ENCODE measurements around the gene MYL12A.

Gene MYL12A

DNA sequence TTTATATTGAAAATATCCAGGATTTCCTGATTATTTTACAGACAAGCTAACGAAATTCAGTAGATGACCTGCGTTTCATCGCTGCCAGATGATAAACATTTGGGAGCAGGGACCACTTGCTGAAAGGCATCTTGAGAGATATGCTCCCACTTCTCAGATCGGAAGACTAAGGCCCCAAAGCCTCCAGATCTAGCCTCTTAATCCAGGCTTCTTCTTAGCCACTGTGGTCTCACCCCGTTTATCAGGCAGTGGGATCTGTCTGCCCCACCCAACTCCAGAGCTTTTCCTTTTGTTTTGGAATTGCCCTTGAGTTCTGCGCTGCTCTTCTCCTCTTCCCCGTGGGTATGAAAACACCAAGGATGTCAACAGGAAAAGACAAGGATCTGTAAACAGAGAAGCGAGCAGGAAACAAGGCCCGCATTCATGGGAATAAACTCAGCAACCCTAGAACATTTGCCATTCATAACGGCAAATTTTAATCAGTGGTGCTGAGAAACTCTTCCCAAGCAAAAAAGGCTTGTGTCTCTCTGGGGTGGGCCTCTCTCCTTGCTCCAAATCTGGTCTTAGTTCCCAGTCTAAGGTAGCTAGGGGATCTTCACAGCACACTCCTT is 35.8 kb downstream of the MYL12A start:
- no peak for DNase-seq (ENCODE audit: low read depth)

DNA sequence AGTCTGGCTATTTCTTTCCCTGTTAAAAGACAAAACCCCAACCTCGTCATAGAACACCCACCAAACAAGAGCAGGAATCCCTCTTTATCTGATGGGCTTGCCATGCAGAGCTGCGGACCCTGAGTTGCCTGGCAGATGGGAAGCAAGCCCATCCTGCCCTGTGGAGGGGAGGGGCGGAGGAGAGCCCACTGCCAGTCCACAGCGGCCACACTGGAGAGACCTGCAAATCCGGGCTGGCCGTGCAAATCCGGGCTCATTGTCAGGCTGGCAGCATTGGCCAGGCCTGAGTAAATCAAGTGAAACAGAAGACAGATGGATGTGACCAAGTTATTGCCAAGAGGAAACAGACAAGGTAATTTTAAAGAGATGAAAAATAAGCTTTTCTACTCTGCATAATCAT is 36.3 kb downstream of the MYL12A start:
- no peak for DNase-seq (ENCODE audit: low read depth)

DNA sequence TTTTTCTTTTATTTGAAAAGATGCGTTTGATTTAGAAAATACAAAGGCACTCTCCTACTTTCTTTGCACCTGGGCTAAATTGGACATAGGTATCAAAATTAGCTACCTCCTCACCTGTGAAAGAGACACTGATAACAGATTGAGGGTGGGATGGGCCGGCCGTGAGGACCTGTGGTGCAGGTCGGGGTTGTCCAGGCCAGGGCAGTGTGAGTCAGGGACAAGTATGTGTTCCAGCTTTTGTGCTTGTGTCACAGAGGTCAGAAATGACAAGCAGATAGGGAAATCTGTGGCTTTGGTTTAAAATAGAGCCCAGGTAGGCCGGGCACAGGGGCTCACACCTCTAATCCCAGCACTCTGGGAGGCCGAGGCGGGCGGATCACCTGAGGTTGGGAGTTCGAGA is 36.9 kb downstream of the MYL12A start:
- no peak for DNase-seq (ENCODE audit: low read depth)

DNA sequence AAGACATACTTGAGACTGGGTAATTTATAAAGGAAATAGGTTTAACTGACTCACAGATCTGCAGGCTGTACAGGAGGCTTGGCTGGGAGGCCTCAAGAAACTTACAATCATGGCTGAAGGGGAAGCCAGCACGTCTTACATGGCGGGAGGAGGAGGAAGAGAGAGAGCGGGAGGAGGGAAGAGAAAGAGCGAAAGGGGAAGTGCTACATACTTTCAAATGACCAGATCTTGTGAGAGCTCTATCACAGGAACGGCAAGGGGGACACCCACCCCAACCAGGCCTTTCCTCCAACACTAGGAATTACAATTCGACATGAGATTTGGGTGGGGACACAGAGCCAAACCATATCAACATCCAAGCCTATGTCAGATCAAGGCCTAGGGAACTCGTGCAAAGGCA is 38.6 kb downstream of the MYL12A start:
- no peak for DNase-seq (ENCODE audit: low read depth)

DNA sequence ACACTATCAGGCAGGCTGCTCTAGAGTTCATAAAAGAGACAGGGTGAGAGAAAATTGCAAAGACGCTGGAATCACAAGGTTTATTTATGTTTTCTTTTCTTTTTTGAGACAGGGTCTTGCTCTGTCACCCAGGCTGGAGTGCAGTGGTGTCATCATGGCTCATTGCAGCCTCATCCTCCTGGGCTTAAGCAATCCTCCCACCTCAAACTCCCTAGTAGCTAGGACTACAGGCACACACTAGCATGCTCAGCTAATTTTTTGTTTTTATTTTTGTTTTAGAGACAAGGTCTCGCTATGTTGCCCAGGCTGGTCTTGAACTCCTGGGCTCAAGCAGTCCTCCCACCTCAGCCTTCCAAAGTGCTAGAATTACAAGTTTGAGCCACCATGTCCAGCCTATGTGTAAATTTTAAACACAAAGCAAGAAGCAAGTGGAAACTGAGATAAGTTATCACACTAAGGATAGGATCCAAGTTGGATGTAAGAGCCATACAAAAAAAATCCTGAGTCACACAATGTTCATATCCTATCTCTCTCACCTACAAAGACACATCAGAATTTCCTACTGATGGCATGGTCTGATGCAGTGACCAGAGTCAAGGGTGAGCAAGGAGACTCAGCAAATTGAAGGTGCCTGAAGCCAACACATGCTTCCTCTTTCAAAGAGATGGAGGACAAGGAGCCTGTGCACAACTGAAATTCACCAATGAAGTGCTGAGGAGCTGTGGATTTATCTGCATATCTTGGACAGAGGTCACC is 45.8 kb downstream of the MYL12A start:
- DNase-seq (ENCODE audit: low read depth): no peak

DNA sequence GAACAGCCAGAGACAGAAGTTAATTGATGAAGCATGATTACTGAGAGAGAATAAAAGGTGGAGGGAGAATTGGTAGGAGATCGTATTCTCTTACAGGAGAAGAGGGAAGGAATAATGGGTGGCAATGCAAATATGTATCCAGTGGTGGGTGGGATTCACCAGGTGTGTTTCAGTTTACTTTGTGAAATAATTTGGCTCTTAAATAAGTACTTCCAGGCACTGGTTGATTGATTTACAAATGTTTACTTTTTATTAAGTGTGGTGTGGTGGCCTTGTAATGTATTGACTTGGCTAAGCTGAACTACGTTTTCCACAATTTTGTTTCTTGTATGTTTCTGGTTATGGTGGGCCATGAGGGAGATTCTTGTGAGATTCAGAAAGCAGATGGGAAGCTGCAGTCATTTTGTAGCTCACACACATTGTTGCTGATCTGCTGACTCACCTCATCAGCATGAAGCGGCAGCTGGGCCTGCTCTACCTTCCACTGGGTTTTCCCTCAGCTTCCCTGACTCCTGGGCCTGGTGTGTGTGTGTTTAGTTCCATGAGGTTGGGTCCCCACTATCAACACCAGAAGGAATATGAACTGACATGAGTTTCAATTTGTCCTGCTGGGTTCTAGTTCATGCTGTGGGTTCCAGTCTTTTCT is 47.0 kb downstream of the MYL12A start:
- DNase-seq (ENCODE audit: low read depth): no peak

DNA sequence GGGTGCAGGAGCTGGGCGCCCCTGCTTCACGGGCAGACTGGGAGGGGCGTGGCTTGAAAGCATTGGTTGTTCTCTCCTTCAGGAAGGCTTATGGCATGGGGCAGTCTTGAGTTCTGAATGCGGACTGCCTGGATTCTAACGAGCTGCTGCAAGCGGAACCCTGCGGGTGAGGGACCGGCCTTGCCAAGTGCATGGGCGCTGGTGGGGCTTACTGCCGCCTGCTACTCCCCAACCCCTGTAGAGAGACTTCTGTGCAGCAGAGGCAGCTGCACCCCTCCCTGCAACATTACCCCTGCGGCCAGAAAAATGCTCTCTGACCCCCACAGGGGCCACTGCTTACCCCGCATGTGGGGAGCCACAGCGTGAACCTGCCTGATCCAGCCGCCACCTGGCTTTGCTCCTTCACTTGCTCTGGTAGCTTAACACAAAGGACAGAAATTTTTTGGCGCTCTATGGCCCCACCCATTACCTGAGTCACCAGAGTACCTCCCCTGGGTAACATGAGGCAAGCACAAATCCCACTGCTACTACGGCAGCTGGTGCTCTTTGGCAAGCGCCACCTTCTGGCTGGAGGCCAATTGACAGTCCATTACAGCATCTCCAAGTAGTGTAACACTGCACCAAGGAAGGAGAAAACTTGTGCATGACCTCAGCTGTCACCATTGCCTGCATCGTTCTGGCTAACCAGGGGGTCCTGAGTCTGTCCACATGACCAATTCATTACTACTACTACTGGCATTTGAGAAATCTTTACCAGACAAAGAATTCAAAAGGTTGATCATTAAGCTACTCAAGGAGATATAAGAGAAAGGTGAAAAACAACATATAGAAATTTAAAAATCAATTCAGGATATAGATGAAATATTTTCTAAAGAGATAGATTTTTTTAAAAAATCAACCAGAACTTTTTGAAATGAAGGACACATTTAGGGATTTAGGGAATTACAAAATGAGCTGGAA is 49.7 kb downstream of the MYL12A start:
- DNase-seq (ENCODE audit: low read depth): peak; percentile 87

DNA sequence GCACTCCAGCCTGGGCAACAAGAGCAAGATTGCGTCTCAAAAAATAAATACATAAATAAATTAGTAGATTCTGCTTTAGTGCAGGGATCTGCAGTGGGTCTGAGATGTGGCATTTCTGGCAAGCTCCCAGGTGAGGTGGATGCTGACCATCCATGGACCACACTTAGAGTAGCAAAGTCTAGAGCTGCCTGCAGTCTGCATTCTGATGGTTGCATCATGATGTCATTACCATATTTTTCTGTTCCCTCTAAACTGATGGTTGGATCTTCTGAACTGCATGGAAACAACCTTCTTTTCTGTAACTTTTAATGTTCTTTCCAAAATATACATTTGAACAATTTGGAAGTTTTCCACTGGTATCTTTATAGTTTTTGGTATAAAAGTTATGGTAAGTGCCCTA is 57.2 kb downstream of the MYL12A start:
- no peak for DNase-seq (ENCODE audit: low read depth)

DNA sequence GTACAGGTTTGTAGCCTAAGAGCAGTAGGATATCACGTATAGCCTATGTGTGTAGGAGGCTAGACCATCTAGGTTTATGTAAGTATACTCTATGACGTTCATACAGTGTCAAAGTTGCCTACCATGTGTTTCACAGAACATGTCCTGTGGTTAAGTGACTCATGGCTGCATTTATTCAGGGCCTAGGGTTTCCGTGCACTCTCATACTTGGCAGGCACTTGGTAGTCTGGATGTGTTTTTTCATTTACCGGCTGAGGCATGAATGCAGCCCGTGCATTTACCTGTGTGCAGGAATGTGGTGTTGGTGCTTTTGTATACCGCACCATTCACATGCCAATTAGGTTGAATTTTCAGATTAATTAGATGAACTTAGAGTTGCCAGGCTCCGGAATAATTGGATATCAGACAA is 57.8 kb downstream of the MYL12A start:
- no peak for DNase-seq (ENCODE audit: low read depth)
